Ishikawa (cell line): ENCODE results near the gene FIBCD1.

Source experiments
- CEBPB ChIP-seq: IDR thresholded peaks from 2 replicates; pipeline ENCODE4 v1.6.1; 2012
- CREB1 ChIP-seq: IDR thresholded peaks from 2 replicates; pipeline ENCODE4 v1.6.1; 2012; ENCODE audit warnings: low read depth
- EGR1 ChIP-seq: IDR thresholded peaks from 2 replicates; pipeline ENCODE4 v1.6.1; 2012
- EP300 ChIP-seq: IDR thresholded peaks from 2 replicates; pipeline ENCODE4 v1.6.1; 2012; ENCODE audit warnings: borderline replicate concordance
- FOXM1 ChIP-seq: IDR thresholded peaks from 2 replicates; pipeline ENCODE4 v1.6.1; 2012; ENCODE audit warnings: low read depth, borderline replicate concordance
- MAX ChIP-seq: IDR thresholded peaks from 2 replicates; pipeline ENCODE4 v1.6.1; 2012
- NFIC ChIP-seq: IDR thresholded peaks from 2 replicates; pipeline ENCODE4 v1.6.1; 2012
- RAD21 ChIP-seq: IDR thresholded peaks from 2 replicates; pipeline ENCODE4 v1.6.1; 2012; ENCODE audit warnings: low read depth
- REST ChIP-seq: IDR thresholded peaks from 2 replicates; pipeline ENCODE4 v1.6.1; 2012; ENCODE audit warnings: low read depth, mild to moderate bottlenecking
- TAF1 ChIP-seq: IDR thresholded peaks from 2 replicates; pipeline ENCODE4 v1.6.1; 2012; ENCODE audit warnings: low read depth, mild to moderate bottlenecking
- TCF12 ChIP-seq: IDR thresholded peaks from 2 replicates; pipeline ENCODE4 v1.6.1; 2012; ENCODE audit warnings: low read depth
- TEAD4 ChIP-seq: IDR thresholded peaks from 2 replicates; pipeline ENCODE4 v1.6.1; 2012
- USF1 ChIP-seq: IDR thresholded peaks from 2 replicates; pipeline ENCODE4 v1.6.1; 2012
- YY1 ChIP-seq: IDR thresholded peaks from 2 replicates; pipeline ENCODE4 v1.6.1; 2012; ENCODE audit warnings: low read depth
- ZBTB7A ChIP-seq: IDR thresholded peaks from 2 replicates; pipeline ENCODE4 v1.6.1; 2012; ENCODE audit warnings: low read depth

Gene FIBCD1

GRCh38 chr9:130956636-130957450 is 17.8 kb upstream of the FIBCD1 start:
- TF ChIP-seq USF1 (no peak), TCF12 (no peak), EGR1 (no peak), TEAD4 (no peak), EP300 (no peak), TAF1 (no peak), NFIC (no peak), REST (no peak), CEBPB (no peak)

GRCh38 chr9:130955947-130956621 is 17.0 kb upstream of the FIBCD1 start:
- TF ChIP-seq CEBPB (no peak), TCF12 (no peak)

- no peak for TF ChIP-seq TEAD4
- TF ChIP-seq NFIC = no peak
- no peak for TF ChIP-seq YY1
- no peak for TF ChIP-seq MAX
- TF ChIP-seq USF1 = no peak
- TF ChIP-seq CEBPB = no peak
Observed at GRCh38 chr9:130954317-130954716, 15.3 kb upstream of the FIBCD1 start.

- no peak for TF ChIP-seq ZBTB7A
- no peak for TF ChIP-seq USF1
- TF ChIP-seq EGR1 = no peak
- no peak for TF ChIP-seq EP300
- TF ChIP-seq TEAD4 = no peak
- TF ChIP-seq YY1 = no peak
- no peak for TF ChIP-seq REST
- TF ChIP-seq NFIC = no peak
- no peak for TF ChIP-seq TCF12
- TF ChIP-seq CEBPB = no peak
Observed at GRCh38 chr9:130952065-130952762, 13.2 kb upstream of the FIBCD1 start.

GRCh38 chr9:130950039-130950311 is 10.9 kb upstream of the FIBCD1 start:
- TF ChIP-seq USF1 (no peak), RAD21 (no peak), MAX (no peak), FOXM1 (no peak), REST (no peak), EGR1 (no peak), CREB1 (no peak), EP300 (no peak), CEBPB (no peak), TCF12 (no peak), NFIC (no peak), TEAD4 (no peak), ZBTB7A (no peak), TAF1 (no peak), YY1 (no peak)
